CD14-positive monocyte (primary cell): Measurements from ENCODE around the gene ADAMTS3. TPM values are rescaled to one million over a fixed set of nuclear protein-coding genes. Genes with fewer than 3 reads are reported as not detected.

ENCODE experiments used
- DNase-seq, 3 donors: peaks; one replicate each; pipeline ENCODE4 v3.0.0-alpha.2; 2011 to 2022
- H2AFZ ChIP-seq: 2 replicates; pipeline ENCODE4 v1.6.0; 2012; ENCODE audit warnings: mild to moderate bottlenecking, low read depth, low read length, inconsistent platforms; ENCODE audit not compliant: insufficient read depth, poor library complexity, severe bottlenecking
- H3K27ac ChIP-seq, 2 donors: 1 replicate in 1 of 2; 2 replicates in 1 of 2; pipeline ENCODE4 v1.5.1; 2012 to 2013; ENCODE audit warnings: low read length in 2 of 2, control low read depth in 1 of 2, inconsistent platforms in 1 of 2, low read depth in 1 of 2, mild to moderate bottlenecking in 1 of 2
- H3K27me3 ChIP-seq, 2 donors: one replicate each; pipeline versions ENCODE4 v1.6.0 to v1.6.1; 2011 to 2013; ENCODE audit warnings: low read length in 2 of 2; ENCODE audit not compliant: control insufficient read depth in 2 of 2, insufficient read depth in 2 of 2
- H3K36me3 ChIP-seq, 2 donors: replicated peaks in 1 of 2; 1 replicate in 1 of 2; 2 replicates in 1 of 2; pipeline versions ENCODE4 v1.5.1 to v1.6.1; 2012 to 2013; ENCODE audit warnings: low read length in 2 of 2, control low read depth in 1 of 2, inconsistent platforms in 1 of 2, mild to moderate bottlenecking in 1 of 2; ENCODE audit not compliant: insufficient read depth in 2 of 2, control insufficient read depth in 1 of 2
- H3K4me1 ChIP-seq, 2 donors: 1 replicate in 1 of 2; 2 replicates in 1 of 2; pipeline versions ENCODE4 v1.5.1 to v1.6.1; 2012 to 2013; ENCODE audit warnings: low read length in 2 of 2, control low read depth in 1 of 2, inconsistent platforms in 1 of 2, mild to moderate bottlenecking in 1 of 2, moderate library complexity in 1 of 2; ENCODE audit not compliant: insufficient read depth in 2 of 2, control insufficient read depth in 1 of 2
- H3K4me2 ChIP-seq: replicated peaks from 2 replicates; pipeline ENCODE3; 2012; ENCODE audit warnings: low read length, moderate library complexity, mild to moderate bottlenecking; ENCODE audit not compliant: poor library complexity, severe bottlenecking; ENCODE audit errors: extremely low read depth
- H3K4me3 ChIP-seq, 3 experiments: fragments of 200-600 bp in 1 of 3; sonication (generic) in 1 of 3; replicated peaks in 1 of 3; 1 replicate in 2 of 3; 2 replicates in 1 of 3; pipeline ENCODE4 v1.5.1; 2011 to 2013; ENCODE audit warnings: low read length in 3 of 3, mild to moderate bottlenecking in 3 of 3, control low read depth in 2 of 3, low read depth in 2 of 3, inconsistent platforms in 1 of 3, moderate library complexity in 1 of 3
- H3K79me2 ChIP-seq: 2 replicates; pipeline ENCODE4 v1.6.0; 2012; ENCODE audit warnings: mild to moderate bottlenecking, control low read depth, inconsistent platforms, low read length, moderate library complexity; ENCODE audit not compliant: insufficient read depth
- H3K9ac ChIP-seq: 2 replicates; pipeline ENCODE4 v1.6.0; 2017; ENCODE audit warnings: low read length, mild to moderate bottlenecking; ENCODE audit not compliant: insufficient read depth, poor library complexity, severe bottlenecking
- H3K9me3 ChIP-seq, 2 donors: replicated peaks in 1 of 2; 1 replicate in 1 of 2; 2 replicates in 1 of 2; pipeline versions ENCODE4 v1.5.1 to v1.6.1; 2012 to 2013; ENCODE audit warnings: low read length in 2 of 2, control low read depth in 1 of 2; ENCODE audit not compliant: control insufficient read depth in 1 of 2, insufficient read depth in 1 of 2
- H4K20me1 ChIP-seq: 2 replicates; pipeline ENCODE4 v1.6.0; 2012; ENCODE audit warnings: mild to moderate bottlenecking, low read length, control low read depth, moderate library complexity; ENCODE audit not compliant: insufficient read depth
- H3K27ac Mint-ChIP-seq, 7 donors: one replicate each; pipeline ENCODE4 v1.8.0; 2020; ENCODE audit warnings: mild to moderate bottlenecking in 7 of 7, mixed read lengths in 7 of 7, moderate library complexity in 6 of 7, inconsistent platforms in 2 of 7
- H3K27me3 Mint-ChIP-seq, 3 donors: one replicate each; pipeline ENCODE4 v1.8.0; 2021 to 2022; ENCODE audit warnings: low read depth in 3 of 3, mild to moderate bottlenecking in 3 of 3, mixed read lengths in 3 of 3, moderate library complexity in 3 of 3, inconsistent platforms in 1 of 3
- H3K36me3 Mint-ChIP-seq, 2 donors: one replicate each; pipeline ENCODE4 v1.8.0; 2020; ENCODE audit warnings: mixed read lengths in 2 of 2, inconsistent platforms in 1 of 2, mild to moderate bottlenecking in 1 of 2
- H3K4me1 Mint-ChIP-seq: one replicate; pipeline ENCODE4 v1.8.0; 2020; ENCODE audit warnings: mild to moderate bottlenecking, mixed read lengths
- H3K4me3 Mint-ChIP-seq, 2 donors: one replicate each; pipeline ENCODE4 v1.8.0; 2020; ENCODE audit warnings: mild to moderate bottlenecking in 2 of 2, mixed read lengths in 2 of 2, moderate library complexity in 1 of 2
- H3K9me3 Mint-ChIP-seq, 7 donors: one replicate each; pipeline ENCODE4 v1.8.0; 2020 to 2022; ENCODE audit warnings: mixed read lengths in 7 of 7, mild to moderate bottlenecking in 6 of 7, moderate library complexity in 6 of 7, inconsistent platforms in 2 of 7
- CTCF ChIP-seq: fragments of 200-600 bp; IDR thresholded peaks from one replicate; pipeline ENCODE4 v1.8.0; 2022; ENCODE audit warnings: antibody characterized with exemption, mild to moderate bottlenecking
- WGBS: methylation state at CpG from one replicate; pipeline ENCODE4 v1.1.5; 2013; ENCODE audit warnings: missing lambda C conversion rate; ENCODE audit not compliant: insufficient coverage; 5-methylcytosine and 5-hydroxymethylcytosine counted together
- intact Hi-C, 2 donors: fragments of 100-400 bp; cut with micrococcal nuclease; formaldehyde crosslinking; loops; one replicate each; pipeline versions ENCODE4 v1.15.0 to v1.15.1; 2023
- polyA plus RNA-seq, 3 donors: library from polyadenylated mRNA; depleted of rRNA in 1 of 3; unstranded in 2 of 3; stranded (reverse) in 1 of 3; fragments of 300-500 nt in 2 of 3; fragments of >200 nt in 1 of 3; fragmentation: Illumina TruSeq in 2 of 3; gene quantifications; 1 replicate in 2 of 3; 2 replicates in 1 of 3; pipeline ENCODE4 v1.2.3, GENCODE V29; 2012 to 2021

Gene ADAMTS3
- polyA plus RNA-seq, 3 donors, result not detected

DNA sequence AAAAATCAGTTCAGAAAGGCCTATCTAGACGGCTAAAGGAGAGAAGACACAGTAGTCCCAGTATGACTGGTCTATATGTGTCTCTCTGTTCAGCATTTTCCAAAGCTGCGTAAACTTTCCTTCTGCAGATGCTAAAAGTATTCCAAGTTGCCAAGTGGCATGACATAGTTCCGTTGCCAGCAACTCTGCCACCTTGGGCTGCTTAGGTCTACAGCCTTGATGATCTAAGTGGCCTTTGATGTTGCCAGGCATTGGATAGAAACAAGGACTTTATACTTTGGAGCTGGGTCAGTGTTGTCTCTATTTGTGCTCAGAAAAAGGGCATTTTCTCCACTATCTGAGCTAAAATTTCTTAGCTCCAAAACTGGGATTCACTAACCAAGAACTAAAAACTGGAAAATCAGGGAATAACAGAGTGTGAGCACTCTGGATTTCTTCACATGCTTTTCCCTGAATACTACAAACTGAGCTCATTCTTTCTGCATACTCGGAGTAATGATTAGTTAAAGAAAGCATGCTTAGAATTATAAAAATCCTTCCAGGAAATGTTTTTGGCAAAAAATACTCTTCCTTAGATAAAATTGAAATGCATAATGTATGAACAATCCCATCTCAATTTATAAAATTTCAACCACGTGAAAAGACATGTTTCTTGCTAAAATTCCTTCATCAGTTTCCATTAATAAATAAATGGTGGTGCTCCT, 191.4 kb downstream of the ADAMTS3 start:
- H3K27me3 ChIP-seq, result no peaks in the 10 kb centered on the region
- H3K9me3 Mint-ChIP-seq, result peaks cover 0 to 5% (median 0%) of the 10 kb centered on the region in 7 donors
- no peaks in the 10 kb centered on the region for H3K36me3 ChIP-seq
- DNase-seq, result no peak
- H3K4me3 ChIP-seq, result no peak overlapping the region
- H3K4me2 ChIP-seq, result no peak overlapping the region
- no peak for TF ChIP-seq CTCF
- H3K9ac ChIP-seq, result no peak overlapping the region
- no peak overlapping the region for H3K27ac ChIP-seq
- H3K9me3 ChIP-seq, result no peaks in the 10 kb centered on the region
- H4K20me1 ChIP-seq, result no peaks in the 10 kb centered on the region
- intact Hi-C loops, result no loop called here
- no peak overlapping the region for H3K27ac Mint-ChIP-seq
- 100% methylated on average over 3 of the region's 5 CpGs for WGBS
- no peaks in the 10 kb centered on the region for H3K79me2 ChIP-seq
- H3K4me3 Mint-ChIP-seq, result no peak overlapping the region
- no peaks in the 10 kb centered on the region for H3K4me1 ChIP-seq
- H3K36me3 Mint-ChIP-seq, result no peaks in the 10 kb centered on the region
- no peak overlapping the region for H2AFZ ChIP-seq
- no peaks in the 10 kb centered on the region for H3K27me3 Mint-ChIP-seq
- no peaks in the 10 kb centered on the region for H3K4me1 Mint-ChIP-seq

DNA sequence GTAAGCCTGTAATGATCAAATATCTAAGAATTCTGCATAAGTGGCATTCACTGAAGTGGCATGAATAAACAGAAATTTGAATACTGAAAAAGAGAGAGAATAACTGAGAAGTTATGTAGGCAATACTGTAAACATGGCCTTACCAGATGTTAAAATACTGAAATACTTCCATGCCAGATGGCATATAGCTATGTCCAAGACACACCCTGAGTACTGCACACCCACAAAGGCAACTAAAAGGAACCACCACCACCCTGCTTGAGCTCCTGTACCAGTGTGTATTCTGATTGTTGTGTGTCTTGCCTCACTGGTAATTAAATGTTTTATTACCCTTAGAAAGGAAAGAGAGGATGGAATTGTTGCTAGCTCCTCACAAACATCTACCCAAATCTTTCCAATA, 192.1 kb downstream of the ADAMTS3 start:
- H3K9me3 ChIP-seq, result no peaks in the 10 kb centered on the region
- intact Hi-C loops, result no loop called here
- no peaks in the 10 kb centered on the region for H3K4me1 Mint-ChIP-seq

More for the DNA sequence above, 192.1 kb downstream of the ADAMTS3 start:
- Mint-ChIP-seq H3K4me3 (no peak overlapping the region), H3K27ac (no peak overlapping the region), H3K9me3 (peaks cover 0 to 5% (median 0%) of the 10 kb centered on the region in 7 donors), H3K36me3 (no peaks in the 10 kb centered on the region), H3K27me3 (no peaks in the 10 kb centered on the region)
- H3K36me3 ChIP-seq, result no peaks in the 10 kb centered on the region
- H3K4me2 ChIP-seq, result no peak overlapping the region
- H3K27ac ChIP-seq, result no peak overlapping the region
- no peaks in the 10 kb centered on the region for H4K20me1 ChIP-seq
- H2AFZ ChIP-seq, result no peak overlapping the region
- H3K4me1 ChIP-seq, result no peaks in the 10 kb centered on the region
- no peak overlapping the region for H3K4me3 ChIP-seq
- no peaks in the 10 kb centered on the region for H3K79me2 ChIP-seq
- no peak for TF ChIP-seq CTCF
- H3K9ac ChIP-seq, result no peak overlapping the region
- no peak for DNase-seq
- no peaks in the 10 kb centered on the region for H3K27me3 ChIP-seq
